Keratinocyte (primary cell): ENCODE data around the gene NOP14.

Experiments
- EZH2 ChIP-seq: IDR thresholded peaks from one replicate; pipeline ENCODE4 v1.6.1; 2012; ENCODE audit warnings: inconsistent platforms, mild to moderate bottlenecking, low read length, moderate library complexity
- TF ChIP-seq, protein P1 (sequence below), 3 experiments: IDR thresholded peaks in 1 of 3; conservative IDR thresholded peaks in 1 of 3; optimal IDR thresholded peaks in 1 of 3; 2 replicates in 2 of 3; 3 replicates in 1 of 3; pipeline versions ENCODE3 to v1.5.1; 2011; ENCODE audit warnings: low read length in 3 of 3, mild to moderate bottlenecking in 3 of 3, moderate library complexity in 2 of 3, control low read depth in 1 of 3, inconsistent platforms in 1 of 3; ENCODE audit not compliant: insufficient read depth in 2 of 3; ENCODE audit errors: extremely low read depth in 1 of 3

DNA sequence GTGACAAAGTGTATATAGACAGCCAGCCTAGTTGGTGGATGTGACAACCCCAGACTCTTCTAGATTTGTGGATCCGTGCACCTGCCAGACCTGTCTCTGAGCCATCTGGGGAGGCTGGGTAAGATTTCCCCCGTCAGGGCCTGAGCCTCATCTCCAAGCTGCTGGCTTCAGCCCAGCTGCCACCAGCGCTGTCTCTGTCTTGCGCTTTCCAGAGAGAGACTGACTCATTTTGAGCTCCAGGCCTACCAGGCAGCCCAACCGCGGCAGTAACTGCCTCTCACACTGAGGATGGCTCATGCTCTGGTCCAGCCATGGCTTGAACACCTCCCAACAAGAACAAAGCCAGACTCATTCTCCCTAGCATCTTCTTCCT, 26.4 kb downstream of the NOP14 start:
- TF ChIP-seq, protein P1, sequence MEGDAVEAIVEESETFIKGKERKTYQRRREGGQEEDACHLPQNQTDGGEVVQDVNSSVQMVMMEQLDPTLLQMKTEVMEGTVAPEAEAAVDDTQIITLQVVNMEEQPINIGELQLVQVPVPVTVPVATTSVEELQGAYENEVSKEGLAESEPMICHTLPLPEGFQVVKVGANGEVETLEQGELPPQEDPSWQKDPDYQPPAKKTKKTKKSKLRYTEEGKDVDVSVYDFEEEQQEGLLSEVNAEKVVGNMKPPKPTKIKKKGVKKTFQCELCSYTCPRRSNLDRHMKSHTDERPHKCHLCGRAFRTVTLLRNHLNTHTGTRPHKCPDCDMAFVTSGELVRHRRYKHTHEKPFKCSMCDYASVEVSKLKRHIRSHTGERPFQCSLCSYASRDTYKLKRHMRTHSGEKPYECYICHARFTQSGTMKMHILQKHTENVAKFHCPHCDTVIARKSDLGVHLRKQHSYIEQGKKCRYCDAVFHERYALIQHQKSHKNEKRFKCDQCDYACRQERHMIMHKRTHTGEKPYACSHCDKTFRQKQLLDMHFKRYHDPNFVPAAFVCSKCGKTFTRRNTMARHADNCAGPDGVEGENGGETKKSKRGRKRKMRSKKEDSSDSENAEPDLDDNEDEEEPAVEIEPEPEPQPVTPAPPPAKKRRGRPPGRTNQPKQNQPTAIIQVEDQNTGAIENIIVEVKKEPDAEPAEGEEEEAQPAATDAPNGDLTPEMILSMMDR (optimal IDR thresholded peaks at IDR 0.05 in 1 of 3, IDR thresholded peaks at IDR 0.05 in 1 of 3, conservative IDR thresholded peaks at IDR 0.05 in 1 of 3; ENCODE audit: extremely low read depth in 1 of 3, insufficient read depth in 2 of 3, low read length in 3 of 3): no peak
- no peak for TF ChIP-seq EZH2
